ENCODE results near the gene KRR1.

Gene KRR1

DNA sequence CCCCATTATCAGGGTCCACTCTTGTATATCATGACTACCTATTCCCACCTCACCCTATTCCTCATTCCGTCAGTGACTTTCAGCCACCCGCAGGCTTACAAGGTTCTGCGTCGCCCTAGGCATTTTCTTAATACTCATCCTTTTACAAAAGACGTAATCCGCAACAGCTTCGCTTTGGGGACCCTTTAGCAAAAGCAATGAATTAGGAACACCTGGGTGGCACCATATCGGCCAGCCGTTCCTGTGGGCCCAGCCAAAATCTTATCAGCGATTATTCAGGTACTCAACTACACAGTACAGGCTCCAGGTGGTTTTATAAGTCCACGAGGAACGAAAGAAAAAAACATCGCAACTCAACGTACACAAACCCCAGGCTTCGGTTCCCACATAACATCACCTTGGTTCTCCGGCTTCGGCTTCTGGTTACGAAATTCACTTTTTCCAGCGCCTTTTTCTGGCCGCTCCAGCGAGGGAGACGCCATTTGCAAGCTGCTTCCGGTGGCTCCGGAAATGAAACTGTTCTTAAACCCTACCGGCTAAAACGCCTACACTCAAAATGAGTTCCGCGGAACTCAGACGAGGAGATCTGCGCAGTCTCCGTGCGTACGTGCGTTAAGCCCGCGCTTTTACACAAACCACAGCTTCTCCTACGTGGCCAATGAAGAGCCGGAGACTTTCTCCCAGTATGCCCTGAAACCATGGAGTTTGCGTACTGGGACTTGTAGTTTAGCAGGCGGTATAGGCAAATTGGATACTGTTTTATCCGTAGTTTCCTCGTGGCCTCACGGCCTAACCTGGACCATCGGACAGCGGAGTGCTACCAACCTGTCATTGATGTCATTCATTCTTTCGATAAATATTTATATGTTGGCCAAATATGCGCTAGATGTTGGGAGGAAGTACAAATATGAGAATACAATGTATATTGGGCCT is at the start of gene KRR1:
TSS of gene KRR1 (minus strand) at position 494 of the 933 bp plus-strand sequence. CDS start at position 482, 12 bp downstream.
- peak; percentile 95 for DNase-seq

DNA sequence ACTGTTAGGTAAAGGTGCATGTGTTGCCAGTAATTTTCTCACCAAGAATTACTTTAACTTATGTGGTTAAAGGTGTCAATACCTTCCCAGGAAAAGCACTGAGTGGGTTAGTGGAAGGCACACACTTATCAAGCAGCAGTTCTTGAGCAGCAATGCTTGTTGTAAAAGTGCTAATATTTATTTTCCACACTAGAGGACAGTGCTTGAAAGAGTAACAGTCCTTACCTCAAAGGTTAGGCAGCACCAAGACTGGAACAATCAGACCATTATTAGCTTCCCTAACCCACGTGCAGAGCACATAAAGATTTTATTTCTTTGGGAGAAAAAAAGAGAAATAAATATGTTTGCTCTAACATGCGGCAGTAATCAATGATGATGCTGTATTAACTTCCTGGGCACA is 48.8 kb upstream of the KRR1 start:
- DNase-seq, result no peak

DNA sequence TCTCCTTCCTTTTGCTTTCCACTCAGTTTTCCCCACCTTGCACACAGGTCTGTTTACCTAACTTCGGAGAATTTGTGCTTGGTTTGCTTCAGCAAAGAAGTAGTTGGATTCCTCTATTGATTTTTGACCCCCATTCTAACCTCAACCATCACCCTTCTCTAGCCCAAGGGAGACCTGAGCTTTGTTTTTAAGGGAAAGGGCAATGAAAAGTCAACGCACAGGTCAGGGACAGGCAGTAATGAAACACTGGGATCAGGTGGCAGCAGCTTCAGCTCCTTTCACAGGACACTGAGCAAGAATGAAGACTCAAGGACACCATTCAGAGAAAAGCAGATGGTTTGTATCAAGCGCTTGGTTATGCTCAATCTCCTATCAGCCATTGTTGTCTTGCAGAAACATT is 46.9 kb upstream of the KRR1 start:
- no peak for DNase-seq

DNA sequence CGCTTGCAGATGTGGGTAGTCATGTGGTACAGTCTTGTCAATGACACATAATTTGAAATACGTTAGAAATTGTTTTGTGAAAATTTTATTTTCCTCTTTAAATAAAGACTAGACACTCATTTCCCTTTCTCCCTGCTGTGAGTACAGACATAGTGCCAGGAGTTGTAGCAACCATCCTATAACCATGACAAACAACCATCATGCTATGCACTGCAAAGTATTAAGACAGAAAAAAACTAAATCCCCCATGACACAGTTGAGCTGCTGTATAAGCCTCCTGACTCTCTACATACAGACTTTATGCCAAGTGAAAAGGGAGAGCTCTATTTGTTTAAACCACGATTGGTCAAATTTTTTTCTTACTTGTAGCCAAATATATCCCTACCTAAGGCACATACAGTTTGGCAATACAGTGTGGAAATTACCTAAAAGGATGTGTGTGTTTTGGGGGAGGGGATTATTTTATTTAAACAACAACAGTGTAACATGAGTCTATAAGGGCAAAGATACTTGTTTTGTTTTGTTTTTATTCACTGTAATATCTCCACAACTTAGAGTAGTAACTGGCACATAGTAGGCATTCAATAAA is 45.0 kb upstream of the KRR1 start:
- DNase-seq, result no peak

DNA sequence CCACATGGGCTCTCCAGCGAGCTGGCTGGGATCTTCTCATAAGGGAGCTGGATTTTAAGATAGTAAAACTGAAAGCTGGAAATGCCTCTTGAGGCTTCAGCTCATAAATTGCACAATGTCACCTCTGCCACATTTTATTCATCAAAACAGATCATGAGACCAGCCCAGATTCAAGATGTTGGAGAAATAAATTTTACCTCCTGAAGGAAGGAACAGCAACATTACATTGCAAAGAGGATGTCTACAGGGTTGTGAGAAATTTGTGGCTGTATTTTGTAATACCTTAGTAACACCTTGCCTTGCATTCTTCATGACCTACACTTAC is 43.1 kb upstream of the KRR1 start:
- DNase-seq, result no peak

DNA sequence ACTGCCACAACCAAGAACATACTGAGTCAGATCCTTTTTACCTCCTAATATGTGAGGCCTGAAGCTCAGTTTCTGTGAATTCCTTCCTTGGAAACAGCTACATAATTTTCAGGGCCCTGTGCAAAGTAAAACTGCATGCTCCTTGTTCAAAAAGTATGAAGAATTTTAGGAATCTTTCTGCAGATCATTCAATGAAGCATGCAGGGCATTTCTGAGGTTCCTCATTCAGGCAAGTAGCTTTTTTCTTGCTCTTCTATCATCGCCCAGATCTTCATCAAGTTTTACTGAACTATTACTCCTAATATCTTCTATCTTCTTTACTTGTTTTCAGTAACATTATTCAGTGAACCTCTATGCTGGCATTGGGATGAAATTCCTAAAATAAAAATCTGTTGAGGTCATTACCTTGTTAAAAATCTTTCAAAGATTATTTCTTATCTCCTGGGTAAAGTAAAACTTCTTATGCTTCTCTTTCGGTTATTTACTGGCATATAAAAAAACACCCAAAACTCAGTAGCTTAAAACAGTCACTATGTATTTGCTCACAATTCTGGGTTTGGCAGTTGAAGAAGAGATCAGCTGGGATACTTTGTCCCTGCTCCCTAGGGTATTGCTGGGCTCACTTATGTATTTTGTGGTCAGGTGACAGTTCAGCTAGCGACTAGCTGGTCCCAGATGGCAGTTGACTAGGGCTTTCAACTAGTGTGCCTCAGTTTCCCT is 42.6 kb upstream of the KRR1 start:
- no peak for DNase-seq

DNA sequence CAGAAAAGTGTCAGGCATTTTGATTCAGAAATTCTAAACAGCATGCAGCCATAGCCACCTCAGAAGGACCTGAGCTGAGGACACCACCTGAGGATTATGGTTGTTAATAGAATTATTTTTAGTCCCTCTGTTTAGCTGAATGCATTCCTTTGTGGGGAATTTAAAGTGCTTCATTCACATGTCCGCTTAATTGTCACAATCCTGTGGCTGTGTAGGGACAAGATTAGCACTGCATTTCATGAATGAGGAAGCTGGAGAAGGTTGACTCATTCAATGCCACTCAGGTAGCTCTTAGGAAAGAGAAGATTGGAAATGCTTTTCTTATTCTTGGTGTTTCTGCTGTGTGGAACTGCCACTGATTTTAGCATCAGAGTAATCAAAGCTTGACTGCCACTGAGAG is 42.0 kb upstream of the KRR1 start:
- no peak for DNase-seq

DNA sequence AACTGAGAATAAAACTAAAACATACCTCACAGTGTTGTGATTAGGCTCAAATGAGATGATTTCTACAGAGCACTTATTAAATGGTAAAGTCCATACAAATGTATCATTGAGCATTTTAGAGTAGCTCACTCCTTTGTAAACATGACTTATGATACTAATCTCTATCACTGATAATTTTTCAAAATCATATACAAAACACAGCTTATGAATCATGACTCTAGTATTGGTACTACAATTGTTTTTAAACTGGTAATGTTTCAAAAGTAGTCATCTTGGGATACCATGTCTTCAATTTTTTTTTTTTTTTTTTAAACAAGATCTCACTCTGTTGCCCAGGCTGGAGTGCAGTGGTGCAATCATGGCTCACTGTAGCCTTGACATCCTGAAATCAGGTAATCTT is 40.1 kb upstream of the KRR1 start:
- DNase-seq, result no peak

DNA sequence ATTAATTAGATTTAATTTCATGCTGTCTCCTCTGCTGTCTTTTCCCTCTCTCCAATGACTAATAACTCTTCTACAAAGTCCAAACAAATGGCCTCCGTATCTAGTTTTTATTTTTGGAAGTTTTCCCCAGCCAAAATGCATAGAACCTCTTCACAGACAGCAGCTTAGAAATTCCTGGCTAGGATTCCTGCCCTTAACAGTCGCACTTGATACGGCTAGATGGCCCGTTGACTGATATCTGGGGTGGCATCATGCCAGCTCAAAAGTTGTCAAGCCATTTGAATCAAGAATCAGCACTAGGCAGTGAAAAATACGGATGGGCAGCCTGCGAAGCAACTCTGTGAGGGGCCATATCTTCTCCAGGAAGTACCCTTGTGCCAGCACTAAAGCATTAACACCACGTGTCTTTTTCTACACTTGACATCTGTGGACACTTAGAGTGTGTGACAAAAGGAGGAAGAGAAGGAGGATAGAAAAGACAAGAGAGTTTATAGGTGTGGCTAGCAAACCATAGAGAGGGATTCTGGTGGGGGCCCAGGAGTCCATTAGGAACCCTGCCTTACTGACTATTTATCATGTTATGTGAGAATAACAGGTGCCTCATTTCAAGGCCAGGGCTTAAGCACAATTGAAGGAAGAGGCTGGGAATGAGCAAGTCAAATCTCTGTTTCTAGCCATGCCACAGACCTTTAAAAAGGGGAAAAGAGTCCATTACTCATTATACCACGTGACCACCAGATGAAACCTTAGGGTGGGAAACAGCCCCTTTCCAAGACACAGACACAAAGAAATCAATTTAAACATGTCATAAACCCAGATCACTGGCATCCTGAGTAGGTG is 39.2 kb upstream of the KRR1 start:
- DNase-seq, result no peak

DNA sequence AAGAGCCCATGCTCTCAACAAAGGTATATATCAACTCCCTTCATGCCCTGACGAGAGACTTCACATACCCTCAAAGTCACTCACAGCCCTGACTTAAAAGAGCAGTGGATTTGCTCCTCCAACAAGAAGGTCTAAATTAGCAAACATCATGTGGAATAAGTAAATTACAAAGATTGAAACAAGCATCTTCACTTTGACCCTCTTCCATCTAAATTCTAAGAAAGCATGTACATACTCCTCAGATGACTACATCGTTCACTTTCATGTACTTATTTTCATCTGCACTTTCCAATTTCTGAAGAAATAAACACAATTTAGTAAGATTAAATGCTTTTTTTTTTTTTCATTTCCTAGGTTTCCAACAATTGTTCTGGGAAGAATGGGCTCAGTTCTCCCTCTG is 38.6 kb upstream of the KRR1 start:
- DNase-seq, result no peak

DNA sequence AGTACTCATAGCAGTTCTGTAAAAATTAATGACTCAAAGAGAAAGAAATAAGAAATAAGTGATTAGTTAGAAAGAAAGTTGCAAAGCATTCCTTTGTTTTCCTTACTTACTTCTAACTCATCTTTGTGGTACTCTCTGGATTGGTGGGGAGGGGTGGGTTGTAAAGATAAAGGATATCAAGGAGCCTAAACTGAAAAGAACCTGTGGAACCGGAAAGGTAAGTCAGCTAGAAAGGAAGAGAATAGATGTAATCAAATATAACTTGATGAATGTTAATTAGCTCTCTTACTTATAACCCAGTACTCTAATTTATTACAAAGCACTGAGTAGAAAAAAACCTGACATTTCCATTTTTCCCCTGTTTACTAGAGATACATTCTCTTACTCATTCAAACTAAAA is 37.5 kb upstream of the KRR1 start:
- DNase-seq, result no peak

DNA sequence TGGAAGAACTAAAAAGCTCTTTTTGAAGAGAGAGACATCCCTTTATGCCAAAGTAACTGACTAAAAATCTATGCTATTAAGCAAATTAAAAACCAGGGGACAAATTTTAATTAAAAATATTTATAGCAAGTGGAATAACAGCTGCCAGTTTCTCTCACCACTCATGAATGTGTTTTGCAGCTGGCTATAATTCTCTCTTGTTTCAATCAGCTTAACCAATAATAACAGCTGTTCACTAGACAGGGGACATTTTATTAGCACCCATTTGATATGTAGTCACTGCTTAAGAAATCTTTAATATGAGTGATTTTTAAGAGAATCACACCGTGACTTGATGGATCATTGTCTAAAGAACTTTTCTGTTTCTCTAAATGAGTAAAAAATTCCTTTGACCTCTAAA is 34.2 kb upstream of the KRR1 start:
- DNase-seq, result no peak

DNA sequence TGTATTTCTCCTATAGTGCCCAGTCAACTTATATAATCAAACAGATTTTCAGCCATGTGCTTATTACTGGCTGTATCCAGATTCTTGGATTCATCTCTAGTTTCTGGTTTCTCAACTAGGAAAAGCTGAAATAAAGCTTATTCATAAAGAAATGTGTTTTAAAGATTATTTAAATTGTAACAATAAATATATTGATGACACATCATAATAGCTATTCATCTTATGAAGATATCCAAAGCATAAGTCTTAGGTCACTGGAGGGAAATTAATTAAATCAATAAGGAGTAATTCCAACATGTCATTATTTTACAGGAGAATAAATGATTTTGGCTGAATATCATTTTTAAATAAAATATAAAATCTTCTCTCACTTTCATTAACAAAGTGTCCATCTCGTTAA is 32.1 kb upstream of the KRR1 start:
- no peak for DNase-seq

DNA sequence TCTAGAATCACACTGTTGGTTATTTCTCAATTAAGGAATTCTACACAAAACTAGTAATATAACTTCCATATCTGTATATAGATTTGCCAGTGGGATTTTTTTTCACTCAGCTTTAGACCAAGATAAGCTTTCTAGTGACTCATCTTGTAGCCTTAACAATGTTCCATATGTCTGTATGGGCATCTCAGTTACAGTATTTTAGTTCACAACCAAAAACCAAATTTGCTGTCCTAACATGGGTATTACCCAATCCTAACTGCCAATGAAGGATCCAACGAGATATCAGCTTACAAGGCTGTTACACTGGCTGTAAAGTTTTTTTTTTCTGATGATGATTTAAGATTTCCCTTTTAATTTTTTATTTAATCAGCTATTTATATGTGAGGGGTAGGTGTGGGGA is 31.5 kb upstream of the KRR1 start:
- DNase-seq, result no peak

DNA sequence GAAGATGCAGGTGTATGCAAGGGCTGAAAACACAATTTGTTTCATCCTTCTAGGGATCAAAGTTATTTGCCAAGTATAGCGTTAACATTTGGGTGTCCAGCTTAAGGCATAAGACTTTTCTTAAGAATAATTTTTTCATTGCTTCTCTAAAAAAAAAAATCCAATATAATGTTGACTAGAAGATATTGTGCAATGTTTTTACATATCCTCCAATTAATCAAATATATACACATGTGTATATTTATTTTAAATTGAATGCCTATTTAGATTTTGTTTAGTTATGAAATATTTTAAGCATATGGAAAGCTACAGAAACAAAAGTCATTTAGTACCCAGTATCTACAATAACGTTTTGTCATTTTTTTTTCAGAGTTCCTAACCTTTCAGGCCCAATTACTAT is 28.5 kb upstream of the KRR1 start:
- DNase-seq, result no peak

DNA sequence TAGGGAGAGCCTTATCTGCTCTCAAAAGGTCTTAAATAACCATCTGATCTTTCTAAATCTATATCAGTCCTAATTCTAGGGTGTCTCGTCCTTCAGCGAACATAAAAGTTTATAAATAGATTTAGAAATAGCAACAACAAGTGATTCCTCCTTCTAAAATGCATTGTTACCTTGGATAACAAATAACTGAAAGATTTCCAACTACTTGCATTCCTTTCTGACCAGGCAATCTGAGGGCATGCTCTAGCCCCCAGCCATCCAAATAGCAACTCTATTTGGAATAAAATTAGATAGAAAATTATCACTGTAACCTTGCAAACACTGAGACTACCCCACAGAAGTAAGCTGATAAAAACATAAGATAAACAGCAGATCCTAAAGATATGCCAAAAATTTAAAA is 21.8 kb upstream of the KRR1 start:
- no peak for DNase-seq

DNA sequence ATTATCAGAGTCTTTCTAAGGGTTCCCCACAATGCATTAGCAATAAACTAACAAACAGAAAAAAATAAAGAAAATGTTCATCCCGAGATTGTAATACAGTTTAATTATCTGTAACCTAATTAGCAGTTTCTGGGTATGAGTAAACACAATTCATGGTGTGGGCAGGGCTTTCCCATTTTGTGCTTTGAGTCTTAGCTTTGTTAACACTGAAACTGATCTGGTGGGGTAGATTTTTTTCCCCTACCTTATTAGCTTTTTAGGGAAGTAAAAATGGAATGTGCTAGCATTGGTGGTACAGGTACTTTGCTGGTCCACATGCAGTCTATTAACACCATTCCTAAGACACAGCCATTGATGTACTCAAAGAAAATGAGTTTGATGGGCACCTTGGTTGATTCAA is 18.4 kb upstream of the KRR1 start:
- no peak for DNase-seq

DNA sequence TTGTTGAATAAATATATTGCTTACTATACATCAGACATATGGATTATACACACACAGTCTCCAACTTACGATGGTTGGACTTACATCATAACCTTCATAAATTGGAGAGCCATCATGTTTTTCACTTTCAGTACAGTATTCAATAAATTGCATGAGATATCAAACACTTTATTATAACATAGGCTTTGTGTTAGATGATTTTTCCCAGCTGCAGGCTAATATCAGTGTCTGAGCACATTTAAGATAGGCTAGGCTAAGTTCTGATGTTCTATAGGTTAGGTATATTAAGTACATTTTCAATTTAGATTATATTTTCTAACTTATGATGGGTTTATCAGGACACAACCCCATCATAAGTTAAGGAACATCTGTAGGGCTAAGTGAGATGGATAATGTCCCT is 17.9 kb upstream of the KRR1 start:
- no peak for DNase-seq

DNA sequence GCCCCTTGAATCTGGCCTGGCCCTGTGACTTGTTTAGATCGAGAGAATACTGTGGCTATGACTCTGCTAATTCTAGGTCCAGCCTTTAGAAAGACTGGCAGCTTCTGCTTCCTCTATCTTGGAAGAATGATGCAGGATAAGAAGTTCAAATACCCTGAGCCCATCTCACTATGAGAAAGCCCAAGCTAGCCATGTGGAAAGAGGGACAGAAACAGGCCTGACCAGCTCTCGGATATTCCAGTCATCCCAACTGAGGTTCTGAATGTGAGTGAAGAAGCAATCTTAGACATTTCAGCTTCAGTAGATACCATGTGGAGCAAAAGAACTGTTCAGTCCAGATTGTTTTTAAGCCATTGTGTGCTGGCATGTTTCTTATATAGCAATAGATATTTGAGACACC is 17.3 kb upstream of the KRR1 start:
- DNase-seq, result no peak

DNA sequence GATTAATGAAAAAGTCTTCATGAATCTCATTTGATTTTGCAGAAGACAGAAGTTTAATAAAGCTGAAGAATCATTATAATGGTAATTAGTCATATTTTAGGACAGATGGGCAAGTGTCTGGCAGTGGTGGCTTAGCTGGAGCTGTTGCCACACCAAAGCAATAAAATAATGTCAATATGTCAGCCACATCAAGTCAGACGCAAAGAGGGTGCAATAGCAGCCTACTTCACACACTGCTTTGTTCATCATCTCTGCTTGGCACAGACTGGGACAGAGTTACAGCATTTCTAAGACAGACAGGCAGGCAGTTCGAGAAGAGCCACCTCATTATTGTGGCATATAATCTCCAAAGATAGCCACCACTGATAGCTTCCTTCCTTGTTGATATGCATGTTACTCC is 16.9 kb upstream of the KRR1 start:
- DNase-seq, result no peak

DNA sequence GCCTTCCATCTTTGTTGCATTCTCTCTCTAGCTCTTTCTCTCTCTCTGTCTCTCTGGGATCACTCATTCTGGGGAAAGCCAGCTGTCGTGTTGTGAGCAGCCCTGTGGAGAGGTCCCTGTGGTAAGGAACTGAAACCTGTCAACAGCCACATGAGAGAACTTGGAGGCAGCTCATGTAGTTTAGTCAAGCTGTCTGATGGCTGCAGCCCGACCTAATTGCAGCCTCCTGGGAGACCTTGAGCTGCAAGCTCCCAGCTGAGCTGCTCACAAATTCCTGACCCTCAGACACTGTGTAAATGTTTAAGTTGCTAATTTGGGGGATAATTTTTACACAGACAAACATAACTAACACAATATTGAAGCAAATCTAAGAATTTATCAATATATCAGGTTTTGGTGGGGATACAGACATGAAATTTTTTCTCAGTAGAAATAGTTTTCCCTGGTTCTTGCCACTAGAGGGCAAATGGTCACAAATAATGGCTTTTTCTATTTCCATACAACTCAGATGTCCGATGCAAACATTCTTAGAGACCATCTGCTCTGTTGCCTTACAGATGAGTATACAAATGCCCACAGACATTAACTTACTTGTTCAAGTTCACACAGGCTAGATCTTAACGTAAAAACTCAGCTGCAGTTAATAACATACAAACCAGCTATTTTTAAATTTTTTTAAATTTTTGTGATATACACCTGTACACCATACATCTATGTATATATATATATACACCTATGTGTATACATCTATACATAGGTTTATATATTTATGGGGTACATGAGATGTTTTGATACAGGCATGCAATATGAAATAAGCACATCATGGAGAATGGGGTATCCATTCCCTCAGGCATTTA is 15.5 kb upstream of the KRR1 start:
- DNase-seq, result peak; percentile 9

DNA sequence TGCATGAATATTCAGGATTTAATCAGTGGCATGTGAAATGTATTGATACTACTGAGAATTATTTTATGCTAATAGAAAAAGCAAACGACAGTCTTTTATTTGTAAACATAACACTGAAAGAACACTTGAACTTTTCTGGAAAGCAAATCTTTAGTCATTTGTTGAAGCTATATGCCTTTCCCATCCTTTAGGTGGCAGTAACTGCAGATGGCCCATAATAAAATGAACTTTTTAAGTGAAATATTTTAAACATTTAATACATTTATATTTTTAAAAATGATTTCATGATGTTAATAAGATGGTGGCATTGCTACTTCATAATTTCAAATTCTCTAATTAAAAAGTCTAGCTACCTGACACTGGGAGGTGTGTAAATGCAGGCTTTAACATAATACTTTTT is 13.9 kb upstream of the KRR1 start:
- no peak for DNase-seq
